Midbrain (tissue), 1 donor: ENCODE measurements around the gene STYXL2.

Source experiments
- DNase-seq: peaks from one replicate; lab custom pipeline; 2025; lab: John Stamatoyannopoulos, UW

STYXL2 gene

GRCh38 chr1:167136806-167137205 lies 42.9 kb downstream of the STYXL2 start:
- no peak for DNase-seq

GRCh38 chr1:167137332-167137781 lies 43.5 kb downstream of the STYXL2 start:
- peak; percentile 21 for DNase-seq

- no peak for DNase-seq
Observed at GRCh38 chr1:167137793-167138510, 44.1 kb downstream of the STYXL2 start.

- DNase-seq = no peak
Observed at GRCh38 chr1:167138703-167139102, 44.8 kb downstream of the STYXL2 start.

GRCh38 chr1:167141963-167142362 lies 48.1 kb downstream of the STYXL2 start:
- DNase-seq = no peak
